ENCODE data around the gene IPO9.
"Not testable (repeated sequence)": the region's sequence is repeated elsewhere in the genome, so short reads cannot be mapped to it uniquely, and the experiment has no call there.

IPO9 gene

DNA sequence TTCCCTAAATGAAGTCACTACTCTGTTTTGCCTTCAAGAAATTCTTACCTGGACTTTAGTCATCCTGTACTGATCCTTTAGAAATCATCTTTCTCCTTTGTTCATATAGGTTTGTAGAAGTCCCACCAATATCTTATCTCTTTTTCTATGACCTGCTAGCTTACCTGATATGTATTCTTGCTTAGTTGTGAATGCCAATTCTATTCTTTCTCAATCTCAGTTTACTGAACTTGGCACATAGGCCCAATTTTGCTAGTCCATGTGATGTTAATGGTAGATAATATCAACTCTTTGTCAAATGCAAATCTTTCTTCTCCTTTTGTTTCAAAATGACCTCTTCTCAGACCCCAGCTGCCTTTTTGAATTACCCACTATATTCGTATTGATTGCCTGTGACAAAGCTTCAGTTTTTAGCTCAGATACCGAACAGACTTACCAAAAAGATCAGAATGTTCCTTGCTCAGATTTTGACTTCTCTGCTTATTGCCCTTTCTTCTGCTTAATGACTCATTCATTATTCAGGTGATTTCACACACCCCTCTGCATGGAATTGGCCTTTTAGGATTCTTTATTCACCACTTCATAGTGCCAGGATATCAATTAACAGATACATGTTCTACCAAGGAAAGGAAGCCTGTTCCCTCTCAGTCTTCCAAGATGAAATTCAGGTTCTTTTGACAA, 20.6 kb downstream of the IPO9 start:
- no peak for DNase-seq

- DNase-seq = no peak
Measured at GRCh38 chr1:201850053-201850397, 21.1 kb downstream of the IPO9 start.

- no peak for DNase-seq
Measured at GRCh38 chr1:201851949-201852348, 23.0 kb downstream of the IPO9 start.

GRCh38 chr1:201856722-201857121, 27.8 kb downstream of the IPO9 start:
- not testable (repeated sequence) for DNase-seq

DNA sequence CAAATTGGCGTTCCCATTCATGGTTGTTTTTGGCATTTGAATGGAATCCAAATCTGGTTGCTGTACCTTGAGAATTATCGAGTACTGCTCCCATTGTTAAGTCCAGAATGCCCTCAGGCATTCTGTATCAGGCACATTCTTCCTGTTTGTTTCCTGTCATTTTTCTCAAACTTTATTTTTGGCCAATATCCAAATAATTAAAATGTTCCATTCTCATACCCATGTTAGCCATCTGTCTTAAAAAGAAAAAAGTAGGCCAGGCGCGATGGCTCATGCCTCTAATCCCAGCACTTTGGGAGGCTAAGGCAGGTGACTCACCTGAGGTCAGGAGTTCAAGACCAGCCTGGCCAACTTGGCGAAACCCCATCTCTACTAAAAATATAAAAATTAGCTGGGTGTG, 30.5 kb downstream of the IPO9 start:
- DNase-seq = no peak

- DNase-seq = no peak
Measured at GRCh38 chr1:201861448-201861847, 32.5 kb downstream of the IPO9 start.

GRCh38 chr1:201870397-201870796, 41.4 kb downstream of the IPO9 start:
- DNase-seq = no peak

DNA sequence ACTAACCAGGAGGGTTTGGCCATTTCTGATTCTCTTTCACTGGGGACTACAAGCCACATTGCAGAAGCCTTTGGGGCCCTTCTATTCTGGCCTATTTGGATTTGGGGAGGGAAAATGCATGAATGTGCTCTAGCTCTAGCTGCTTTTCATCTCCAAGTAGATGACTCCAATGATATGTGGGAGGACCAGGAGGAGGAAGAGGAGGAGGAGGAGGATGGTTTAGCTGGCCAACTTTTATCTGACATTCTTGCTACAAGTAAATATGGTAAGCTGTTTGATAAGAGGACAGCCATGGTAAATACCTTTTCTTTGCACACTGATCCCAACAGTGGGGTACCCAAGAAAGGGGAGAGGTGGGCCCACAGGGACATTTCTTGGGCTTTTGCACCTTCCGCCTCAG, 45.7 kb downstream of the IPO9 start:
- no peak for DNase-seq

GRCh38 chr1:201876148-201876818, 47.3 kb downstream of the IPO9 start:
- no peak for DNase-seq

DNA sequence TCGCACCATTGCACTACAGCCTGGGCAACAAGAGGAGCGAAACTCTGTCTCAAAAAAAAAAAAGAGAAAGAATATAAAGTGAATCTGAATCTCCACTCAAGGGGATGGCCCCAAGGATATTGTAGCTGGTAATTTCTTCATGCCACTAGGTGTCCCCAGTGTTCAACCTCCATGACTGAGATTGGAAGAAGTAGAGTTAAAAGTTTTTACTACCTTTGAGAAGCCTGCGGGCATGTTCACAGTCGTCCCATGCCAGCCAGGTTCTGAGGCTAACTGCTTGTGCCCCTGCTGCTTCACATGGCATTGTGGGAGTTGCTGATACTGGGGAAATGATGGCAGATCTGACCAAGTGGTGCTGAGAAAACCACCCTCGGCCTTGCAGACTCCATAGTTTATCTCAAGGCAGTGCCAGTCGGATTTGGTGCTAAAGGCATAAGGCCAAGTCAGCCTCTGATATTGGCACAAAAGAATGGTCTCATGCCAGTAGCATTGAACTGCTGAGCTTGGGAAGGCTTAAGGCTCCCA, 49.0 kb downstream of the IPO9 start:
- DNase-seq = peak; percentile 19

- no peak for DNase-seq
Measured at GRCh38 chr1:201880928-201881571, 52.1 kb downstream of the IPO9 start.

- DNase-seq = no peak
Measured at GRCh38 chr1:201881617-201882016, 52.7 kb downstream of the IPO9 start.

DNA sequence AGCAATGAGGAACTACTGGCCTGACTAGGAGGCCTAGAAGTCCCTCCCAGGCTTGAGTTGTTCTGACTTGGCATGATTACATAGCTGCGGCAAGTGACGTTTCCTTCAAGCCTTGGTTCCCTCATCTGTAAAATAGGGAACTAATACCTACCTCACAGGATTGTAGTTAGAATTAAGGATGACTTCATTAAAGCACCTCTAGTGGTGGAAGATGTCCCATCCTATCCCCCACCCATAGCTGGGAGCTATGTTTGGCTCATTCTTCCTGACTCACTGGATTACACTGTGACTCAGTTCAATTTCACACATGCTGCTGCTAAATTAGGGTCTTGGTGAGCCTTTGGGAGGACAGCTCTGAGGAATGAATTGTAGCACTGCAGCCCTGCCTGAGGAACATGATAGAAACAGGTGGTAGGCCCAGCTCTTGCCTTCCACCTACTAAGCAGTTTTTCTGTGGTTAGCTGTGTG, 53.7 kb downstream of the IPO9 start:
- DNase-seq = peak; percentile 34

DNA sequence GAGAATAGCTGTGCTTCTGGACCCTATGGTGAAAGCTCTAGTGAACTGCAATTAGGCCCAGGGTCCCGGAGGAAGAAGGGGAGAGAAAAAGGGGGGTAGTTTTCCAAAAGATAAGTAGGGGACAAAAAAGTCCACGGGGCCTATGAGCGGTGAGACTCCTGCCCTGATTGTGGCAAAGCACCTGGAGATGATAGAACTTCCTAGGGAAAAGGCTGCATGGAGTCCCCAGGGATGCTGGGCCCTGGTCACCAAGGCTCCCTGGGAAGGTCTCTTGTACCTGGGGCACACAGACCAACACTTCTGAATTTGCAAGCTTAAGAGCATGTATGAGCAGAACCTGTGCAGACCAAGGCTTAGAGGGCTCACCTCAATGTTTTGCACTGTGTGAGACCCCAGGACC, 54.3 kb downstream of the IPO9 start:
- no peak for DNase-seq

DNA sequence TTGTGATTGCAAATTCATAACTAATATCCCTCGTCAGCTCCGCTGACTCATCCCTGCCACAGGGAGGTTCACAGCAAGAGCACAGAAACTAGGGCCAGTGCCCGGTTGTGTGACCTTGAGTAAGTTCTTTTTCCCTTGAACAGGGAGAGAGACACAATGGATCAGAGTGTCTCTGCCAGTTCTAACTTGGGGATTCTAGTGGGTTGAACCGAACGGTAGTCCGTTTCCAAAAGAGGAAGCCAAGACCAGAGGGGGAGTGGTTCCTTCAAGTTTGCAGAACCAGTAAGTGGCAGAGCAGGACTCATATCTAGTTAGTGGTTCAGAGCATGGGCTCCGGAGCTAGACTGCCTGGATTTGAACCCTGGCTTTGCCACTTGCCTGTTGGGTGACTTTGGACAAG, 54.8 kb downstream of the IPO9 start:
- DNase-seq = no peak

- no peak for DNase-seq
Measured at GRCh38 chr1:201884425-201884824, 55.5 kb downstream of the IPO9 start.

DNA sequence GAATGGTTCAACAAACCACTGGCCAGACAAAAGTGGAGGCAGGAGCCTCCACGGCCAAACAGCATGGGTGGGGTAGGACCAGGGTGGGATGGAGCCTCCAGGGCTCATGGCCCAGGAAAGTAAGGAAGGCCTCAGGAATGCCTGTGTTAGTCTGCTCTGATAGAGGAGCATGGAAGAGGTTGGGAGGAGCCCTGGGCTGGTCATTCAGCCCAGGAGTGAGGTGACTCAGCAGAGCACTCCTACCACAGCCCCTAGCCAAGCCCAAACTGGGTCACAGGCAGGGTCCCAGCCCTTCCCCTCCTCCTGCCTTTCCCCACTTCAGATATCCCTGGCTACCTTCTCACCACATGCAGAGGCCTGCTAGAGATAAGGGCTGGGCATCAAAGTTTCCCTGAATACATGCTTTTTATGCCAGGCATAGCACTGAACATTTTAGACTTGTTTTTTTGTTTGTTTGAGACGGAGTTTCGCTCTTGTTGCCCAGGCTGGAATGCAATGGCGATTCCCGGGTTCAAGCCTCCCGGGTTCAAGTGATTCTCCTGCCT, 56.6 kb downstream of the IPO9 start:
- no peak for DNase-seq

- no peak for DNase-seq
Measured at GRCh38 chr1:201886103-201886885, 57.3 kb downstream of the IPO9 start.

- DNase-seq = no peak
Measured at GRCh38 chr1:201887116-201887866, 58.3 kb downstream of the IPO9 start.

GRCh38 chr1:201888282-201889089, 59.5 kb downstream of the IPO9 start, which contains the start of gene SHISA4:
Gene SHISA4, plus strand, starts transcription at chr1:201888898. Its CDS starts 97 bp downstream, at chr1:201888995.
- DNase-seq = no peak

Measured in CD4-positive, alpha-beta T cell treated with Interleukin-17A for 1 hour (primary cell).